Spleen (tissue), 11 donors: Measurements from ENCODE around the gene PASD1. TPM values are rescaled to one million over a fixed set of nuclear protein-coding genes. Genes with fewer than 3 reads are reported as not detected.
A peak's percentile ranks its signal among the peaks of the same experiment; 100 is the strongest.

Experiments
- DNase-seq: peaks from one replicate; pipeline ENCODE4 v3.0.0-alpha.2; 2020
- H3K27ac ChIP-seq, 8 donors: fragments of 200-600 bp; sonication (generic) in 7 of 8; 1 replicate in 4 of 8; 2 replicates in 4 of 8; pipeline versions ENCODE4 v1.5.0 to v1.8.0; 2016 to 2021; ENCODE audit warnings: inconsistent platforms in 4 of 8, mild to moderate bottlenecking in 4 of 8, moderate library complexity in 1 of 8
- H3K27me3 ChIP-seq, 7 donors: fragments of 200-600 bp; sonication (generic) in 6 of 7; replicated peaks in 1 of 7; 1 replicate in 4 of 7; 2 replicates in 3 of 7; pipeline versions ENCODE4 v1.5.0 to v1.8.0; 2016 to 2021; ENCODE audit warnings: inconsistent platforms in 3 of 7, mild to moderate bottlenecking in 1 of 7
- H3K36me3 ChIP-seq, 6 donors: fragments of 200-600 bp; sonication (generic) in 5 of 6; 1 replicate in 4 of 6; 2 replicates in 2 of 6; pipeline versions ENCODE4 v1.5.0 to v1.8.0; 2016 to 2021; ENCODE audit warnings: inconsistent platforms in 2 of 6
- H3K4me1 ChIP-seq, 6 donors: fragments of 200-600 bp; sonication (generic) in 5 of 6; 1 replicate in 3 of 6; 2 replicates in 3 of 6; pipeline versions ENCODE4 v1.5.0 to v1.8.0; 2016 to 2021; ENCODE audit warnings: inconsistent platforms in 3 of 6
- H3K4me3 ChIP-seq, 8 donors: fragments of 200-600 bp; sonication (generic) in 7 of 8; 1 replicate in 4 of 8; 2 replicates in 4 of 8; pipeline versions ENCODE4 v1.5.0 to v1.8.0; 2016 to 2021; ENCODE audit warnings: inconsistent platforms in 4 of 8, mild to moderate bottlenecking in 4 of 8, moderate library complexity in 2 of 8
- H3K9me3 ChIP-seq, 8 donors: fragments of 200-600 bp; sonication (generic) in 7 of 8; 1 replicate in 4 of 8; 2 replicates in 4 of 8; pipeline versions ENCODE4 v1.5.0 to v1.8.0; 2016 to 2021; ENCODE audit warnings: inconsistent platforms in 4 of 8
- POLR2A ChIP-seq, 3 donors: fragments of 450-650 bp; IDR thresholded peaks; one replicate each; pipeline ENCODE4 v1.5.1; 2017; ENCODE audit warnings: antibody characterized with exemption in 3 of 3, mild to moderate bottlenecking in 1 of 3
- POLR2AphosphoS5 ChIP-seq, 3 donors: sonication (generic); formaldehyde crosslinking; IDR thresholded peaks; one replicate each; pipeline ENCODE4 v1.5.1; 2017; ENCODE audit warnings: antibody characterized with exemption in 3 of 3
- WGBS, 5 donors: extraction: QIAGEN DNeasy Blood & Tissue Kit in 3 of 5; methylation state at CpG; one replicate each; pipeline versions ENCODE4 v1.1.5 to v1.1.7; 2013 to 2018; 5-methylcytosine and 5-hydroxymethylcytosine counted together
- intact Hi-C: fragments of 100-400 bp; cut with DNase I; formaldehyde crosslinking; loops from one replicate; pipeline ENCODE4 v1.15.0; 2023; ENCODE audit warnings: low total_unique reads
- polyA plus RNA-seq, 3 donors: library from polyadenylated mRNA; stranded (reverse); fragments of 200-250 nt; gene quantifications; one replicate each; pipeline ENCODE4 v1.2.1, GENCODE V29; 2013
- total RNA-seq, 7 donors: library from RNA; depleted of rRNA in 3 of 7; stranded (reverse); fragments of >200 nt in 3 of 7; fragmentation: NEBNext Ultra II Directional in 4 of 7; extraction: Animal tissue kit (Norgen Biotek cat#: 25700) in 4 of 7; gene quantifications; one replicate each; pipeline versions ENCODE4 v1.1.0 to v1.2.1, GENCODE V29; 2016 to 2021
- TF ChIP-seq, protein P1 (sequence below), 11 experiments: fragments of 200-600 bp in 7 of 11; fragments of 450-650 bp in 4 of 11; sonication (generic) in 4 of 11; IDR thresholded peaks in 8 of 11; conservative IDR thresholded peaks in 3 of 11; 1 replicate in 7 of 11; 2 replicates in 4 of 11; pipeline versions ENCODE4 v1.4.0 to v1.8.0; 2016 to 2021; ENCODE audit warnings: antibody characterized with exemption in 11 of 11, inconsistent platforms in 4 of 11, mild to moderate bottlenecking in 1 of 11
- donor health status: healthy with polysubstance abuse.
- donor health status: DM: no; HTN: no; CAD: no; lungs with moderate emphysema.
- donor health status: DM: no; HTN: no; CAD: no.
- donor health status: Bipolar disorder and iron deficiency.
- donor health status: healthy.
- donor health status: DM: no; HTN: no; CAD: no.
- donor health status: DM: yes; HTN: yes; CAD: no.

PASD1 gene
- total and polyA plus RNA-seq, 10 donors: not detected

DNA sequence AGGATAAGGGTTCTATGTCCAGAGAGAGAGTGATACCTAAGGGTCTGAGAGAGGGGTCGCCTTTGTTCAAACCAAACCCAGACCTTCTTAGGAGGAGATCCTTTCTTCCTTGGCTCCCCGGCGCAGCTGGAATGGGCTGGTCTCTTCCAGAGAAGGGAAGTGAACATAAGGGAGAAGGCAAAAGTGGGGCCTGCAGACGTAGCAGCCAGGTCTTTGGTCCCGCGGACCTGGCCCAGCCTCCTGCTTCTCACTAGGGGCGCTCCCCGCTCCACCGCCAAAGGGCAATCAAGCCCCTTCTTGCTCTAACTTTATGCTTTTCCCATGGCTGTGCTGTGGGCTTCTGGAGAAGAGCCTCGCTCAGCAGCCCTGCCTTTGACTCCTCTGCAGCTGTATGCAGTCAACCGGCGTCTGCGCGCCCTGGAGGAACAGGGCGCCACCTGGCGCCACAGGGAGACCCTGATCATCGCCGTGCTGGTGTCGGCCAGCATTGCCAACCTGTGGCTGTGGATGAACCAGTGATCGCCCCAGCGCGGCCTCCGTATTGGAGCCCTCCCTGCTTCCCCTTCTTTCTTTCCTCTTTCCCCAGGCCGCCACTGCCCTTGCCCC, 158.9 kb downstream of the PASD1 start:
- no peak overlapping the region for H3K4me3 ChIP-seq
- no peaks in the 10 kb centered on the region for H3K9me3 ChIP-seq
- intact Hi-C loops: no loop called here
- no peak for TF ChIP-seq POLR2AphosphoS5 (IDR thresholded peaks at IDR 0.05)
- H3K36me3 ChIP-seq: no peaks in the 10 kb centered on the region
- H3K27me3 ChIP-seq: no peaks in the 10 kb centered on the region
- DNase-seq: peak; percentile 68
- 63 to 88% (median 75%) methylated on average over 3 to 24 of the region's 24 CpGs for WGBS, 5 donors
- H3K27ac ChIP-seq: no peak overlapping the region
- no peaks in the 10 kb centered on the region for H3K4me1 ChIP-seq

DNA sequence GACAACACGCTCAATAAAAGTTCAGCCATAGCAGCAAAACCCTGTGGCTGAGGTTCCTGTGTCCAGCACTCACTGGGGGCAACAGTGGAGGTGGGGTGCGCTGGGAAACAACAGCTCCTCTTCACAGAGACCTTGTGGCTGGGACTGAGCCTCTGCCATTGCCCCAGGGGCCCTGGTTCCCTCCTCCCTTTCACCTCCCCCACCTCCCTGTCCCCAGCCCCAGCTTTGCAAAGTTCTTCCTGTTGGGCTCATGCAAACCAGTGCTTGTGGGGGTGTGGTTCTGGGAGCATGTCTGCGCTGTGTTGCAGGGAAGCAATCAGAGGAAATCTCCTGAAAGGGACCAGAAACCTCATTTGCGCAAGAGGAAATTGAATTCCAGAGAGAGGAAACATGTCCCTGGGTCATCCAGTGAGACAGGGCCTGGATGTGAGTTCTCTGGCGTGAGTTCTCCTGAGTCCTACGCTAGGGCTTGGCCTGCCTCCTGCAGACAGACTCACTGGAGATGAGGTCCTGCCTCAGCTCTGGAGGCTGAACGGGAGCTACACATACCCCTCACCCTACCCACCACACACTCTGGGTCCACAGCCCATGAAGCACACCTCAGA, 159.8 kb downstream of the PASD1 start:
- WGBS, 5 donors: 70 to 100% (median 72%) methylated on average over 1 to 7 of the region's 7 CpGs

DNA sequence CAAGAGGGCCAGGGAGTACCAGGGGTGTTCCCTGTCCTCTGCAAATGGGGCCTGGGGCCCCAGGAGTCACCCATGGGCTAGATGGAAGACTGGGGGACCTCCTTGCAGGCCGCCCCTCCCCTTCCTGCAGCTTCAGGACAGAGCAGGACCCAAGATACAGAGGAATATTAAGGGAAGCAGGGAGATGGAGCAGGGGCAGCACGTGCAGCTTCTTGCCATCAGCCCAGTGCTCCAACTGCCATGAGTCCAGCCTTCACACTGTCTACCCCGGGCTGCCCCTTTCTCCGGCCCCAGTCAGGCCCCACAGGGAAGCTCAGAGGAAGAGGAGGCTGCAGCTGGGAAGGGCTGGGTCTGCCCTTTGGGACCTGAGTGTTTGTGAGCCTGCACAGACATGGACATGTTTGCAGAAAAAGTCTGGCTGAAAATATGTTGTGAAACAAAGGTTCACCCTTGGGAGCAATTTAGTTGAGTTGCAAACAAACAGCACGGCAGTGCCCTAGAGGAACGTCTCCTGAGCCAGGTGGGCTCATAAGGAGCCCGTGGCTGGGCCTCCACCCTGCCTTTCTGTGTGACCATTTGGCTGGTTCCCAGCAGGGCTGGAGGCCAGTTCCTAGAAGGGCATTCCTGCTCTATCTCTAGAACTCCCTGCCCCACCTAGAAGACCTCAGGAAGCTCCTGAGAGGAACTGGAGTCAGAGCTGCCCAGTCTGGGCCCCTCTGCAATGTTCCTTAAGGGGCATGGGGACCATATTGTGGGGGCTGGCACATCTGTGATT, 161.3 kb downstream of the PASD1 start:
- Histone ChIP-seq H3K4me1 (no peaks in the 10 kb centered on the region), H3K9me3 (no peaks in the 10 kb centered on the region), H3K27me3 (no peaks in the 10 kb centered on the region), H3K4me3 (no peak overlapping the region), H3K27ac (no peak overlapping the region), H3K36me3 (no peaks in the 10 kb centered on the region)
- intact Hi-C loops: no loop called here
- WGBS, 5 donors: 44 to 66% (median 53%) methylated on average over 3 to 7 of the region's 7 CpGs
- no peak for TF ChIP-seq POLR2AphosphoS5 (IDR thresholded peaks at IDR 0.05)
- no peak for DNase-seq

More for the DNA sequence above, 159.8 kb downstream of the PASD1 start:
- intact Hi-C loops: no loop called here
- no peaks in the 10 kb centered on the region for H3K27me3 ChIP-seq
- H3K4me1 ChIP-seq: no peaks in the 10 kb centered on the region
- no peak overlapping the region for H3K4me3 ChIP-seq
- DNase-seq: peak; percentile 58
- no peaks in the 10 kb centered on the region for H3K36me3 ChIP-seq
- TF ChIP-seq, protein P1, sequence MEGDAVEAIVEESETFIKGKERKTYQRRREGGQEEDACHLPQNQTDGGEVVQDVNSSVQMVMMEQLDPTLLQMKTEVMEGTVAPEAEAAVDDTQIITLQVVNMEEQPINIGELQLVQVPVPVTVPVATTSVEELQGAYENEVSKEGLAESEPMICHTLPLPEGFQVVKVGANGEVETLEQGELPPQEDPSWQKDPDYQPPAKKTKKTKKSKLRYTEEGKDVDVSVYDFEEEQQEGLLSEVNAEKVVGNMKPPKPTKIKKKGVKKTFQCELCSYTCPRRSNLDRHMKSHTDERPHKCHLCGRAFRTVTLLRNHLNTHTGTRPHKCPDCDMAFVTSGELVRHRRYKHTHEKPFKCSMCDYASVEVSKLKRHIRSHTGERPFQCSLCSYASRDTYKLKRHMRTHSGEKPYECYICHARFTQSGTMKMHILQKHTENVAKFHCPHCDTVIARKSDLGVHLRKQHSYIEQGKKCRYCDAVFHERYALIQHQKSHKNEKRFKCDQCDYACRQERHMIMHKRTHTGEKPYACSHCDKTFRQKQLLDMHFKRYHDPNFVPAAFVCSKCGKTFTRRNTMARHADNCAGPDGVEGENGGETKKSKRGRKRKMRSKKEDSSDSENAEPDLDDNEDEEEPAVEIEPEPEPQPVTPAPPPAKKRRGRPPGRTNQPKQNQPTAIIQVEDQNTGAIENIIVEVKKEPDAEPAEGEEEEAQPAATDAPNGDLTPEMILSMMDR (IDR thresholded peaks at IDR 0.05 in 8 of 11, conservative IDR thresholded peaks at IDR 0.05 in 3 of 11): no peak
- TF ChIP-seq POLR2A (IDR thresholded peaks at IDR 0.05) (no peak), POLR2AphosphoS5 (IDR thresholded peaks at IDR 0.05) (no peak)
- no peak overlapping the region for H3K27ac ChIP-seq
- H3K9me3 ChIP-seq: no peaks in the 10 kb centered on the region

DNA sequence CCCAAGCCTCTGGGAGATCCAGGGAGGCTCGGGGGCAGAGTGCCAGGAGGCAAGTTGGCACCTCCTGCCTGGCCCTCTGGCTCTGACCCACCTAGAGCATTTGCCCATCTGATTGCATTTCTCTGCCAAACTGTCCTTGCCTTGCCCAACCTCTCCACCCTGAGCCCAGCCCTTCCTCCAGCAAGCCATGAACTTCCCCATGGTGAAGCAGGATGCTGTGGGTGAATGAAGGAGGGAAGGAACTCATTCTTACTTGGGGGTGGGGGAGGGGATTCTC, 161.8 kb downstream of the PASD1 start:
- WGBS, 5 donors: 29 to 82% (median 48%) methylated on average over 1 of the region's 1 CpG; no CpG with 5 or more reads in 1 of the 5 donors
- intact Hi-C loops: no loop called here

More for the DNA sequence above, 161.8 kb downstream of the PASD1 start:
- no peak overlapping the region for H3K4me3 ChIP-seq
- H3K27ac ChIP-seq: no peak overlapping the region
- TF ChIP-seq POLR2AphosphoS5 (IDR thresholded peaks at IDR 0.05) (no peak), POLR2A (IDR thresholded peaks at IDR 0.05) (no peak)
- TF ChIP-seq, protein P1 (IDR thresholded peaks at IDR 0.05 in 8 of 11, conservative IDR thresholded peaks at IDR 0.05 in 3 of 11): no peak
- no peaks in the 10 kb centered on the region for H3K36me3 ChIP-seq
- H3K4me1 ChIP-seq: no peaks in the 10 kb centered on the region
- H3K9me3 ChIP-seq: no peaks in the 10 kb centered on the region
- H3K27me3 ChIP-seq: no peaks in the 10 kb centered on the region
- peak; percentile 47 for DNase-seq

Other genes starting within 250 kb of the PASD1 start
- gene VMA21, start 166.5 kb upstream of the PASD1 start, total RNA-seq: 10 to 100 TPM; 21.0 to 31.3 (median 26.7) TPM
- 10 to 100 TPM in 2 of 3 donors, 1 to 10 TPM in 1; 9.2 to 11.6 (median 11.3) TPM for gene VMA21, start 166.5 kb upstream of the PASD1 start, polyA plus RNA-seq
- 1 to 10 TPM in 6 of 7 donors, under 1 TPM in 1; 0.79 to 4.3 (median 1.8) TPM for gene PRRG3, start 131.8 kb downstream of the PASD1 start, total RNA-seq
- under 1 TPM; 0.06 to 0.99 (median 0.22) TPM for gene PRRG3, start 131.8 kb downstream of the PASD1 start, polyA plus RNA-seq
- not detected for gene FATE1, start 152.4 kb downstream of the PASD1 start, total RNA-seq
- under 1 TPM in 1 of 3 donors, not detected in 2; 0.06 TPM for gene FATE1, start 152.4 kb downstream of the PASD1 start, polyA plus RNA-seq
- not detected for gene CNGA2, start 171.1 kb downstream of the PASD1 start, total RNA-seq
- gene CNGA2, start 171.1 kb downstream of the PASD1 start, polyA plus RNA-seq: not detected